ENCODE measurements around the gene RYR3.
"Not testable (repeated sequence)": the region's sequence is repeated elsewhere in the genome, so short reads cannot be mapped to it uniquely, and the experiment has no call there.

Gene RYR3

DNA sequence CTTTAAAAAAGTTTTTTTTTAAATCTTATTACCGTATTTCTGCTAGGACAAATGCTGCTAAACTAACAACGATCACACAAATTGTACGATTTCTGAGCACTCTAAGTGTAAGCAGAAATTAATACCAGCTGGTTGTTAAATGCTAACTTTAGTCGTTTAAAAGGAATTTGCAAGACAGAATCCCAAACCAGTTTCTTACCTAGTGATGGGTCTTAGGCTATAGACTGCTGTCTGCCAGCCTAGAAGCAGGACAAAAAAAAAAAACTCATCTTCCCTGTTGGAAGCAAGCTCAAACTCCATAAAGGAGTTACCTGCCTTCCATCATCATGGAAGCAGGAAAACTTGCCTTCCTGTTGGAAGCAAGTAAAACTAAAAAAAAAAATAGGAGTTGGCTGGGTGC, 287.6 kb downstream of the RYR3 start:
- not testable (repeated sequence) for DNase-seq

DNA sequence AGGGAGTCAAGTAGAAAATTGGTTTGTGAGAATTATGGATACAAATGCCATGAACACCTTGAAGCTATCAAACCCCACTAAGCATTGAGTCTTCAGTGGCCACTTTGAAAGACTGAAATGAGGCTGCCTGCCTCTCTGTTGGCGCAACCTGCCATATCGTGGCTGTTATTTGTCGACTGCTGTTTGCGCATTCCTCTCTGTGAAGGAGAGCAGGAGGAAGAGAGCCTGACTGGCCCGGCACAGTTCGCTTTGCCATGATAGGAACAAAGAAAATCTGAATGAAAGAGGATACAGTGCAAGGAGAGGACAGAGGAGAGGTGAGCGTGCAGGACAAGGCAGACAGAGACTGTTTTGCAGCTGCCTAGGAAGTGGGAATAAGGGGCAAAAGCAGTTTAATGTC, 289.4 kb downstream of the RYR3 start:
- no peak for DNase-seq

DNA sequence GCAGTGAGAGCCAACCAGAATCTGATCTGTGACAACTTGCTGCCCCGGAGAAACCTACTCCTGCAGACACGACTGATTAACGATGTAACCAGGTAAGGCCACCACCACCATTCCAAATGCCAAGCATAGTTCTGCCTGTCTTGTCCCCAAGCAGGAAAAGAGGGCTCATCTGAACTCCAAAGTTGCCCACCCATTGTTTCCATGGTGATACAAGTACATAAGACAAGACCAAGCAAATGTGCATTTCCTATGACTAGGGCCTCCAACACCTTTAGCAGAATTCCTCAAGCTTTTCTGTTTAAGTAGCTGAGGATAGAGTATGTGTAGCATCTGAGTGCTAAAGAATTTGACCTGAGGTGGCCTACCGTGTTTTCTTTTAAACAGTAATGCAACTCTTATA, 290.7 kb downstream of the RYR3 start:
- DNase-seq = no peak

DNA sequence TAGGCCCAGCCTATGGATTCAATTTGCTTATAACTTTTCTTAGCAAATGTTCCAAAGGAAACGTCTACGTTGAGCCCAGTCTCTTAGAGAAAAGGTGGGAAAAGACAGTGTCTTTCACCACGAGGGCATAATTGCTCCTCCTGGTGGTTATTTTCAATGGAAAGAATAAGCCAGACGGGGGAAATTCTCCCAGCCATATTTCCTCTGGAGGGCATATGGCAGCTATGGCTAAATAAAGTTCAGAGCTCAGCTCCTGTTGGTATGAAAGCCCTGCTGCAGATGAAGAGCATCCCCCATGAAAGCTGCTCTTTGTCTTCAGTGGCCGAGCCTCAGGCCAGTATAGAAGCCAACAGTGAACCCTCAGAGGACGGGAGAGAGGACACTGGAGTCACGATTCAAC, 297.9 kb downstream of the RYR3 start:
- DNase-seq = no peak

DNA sequence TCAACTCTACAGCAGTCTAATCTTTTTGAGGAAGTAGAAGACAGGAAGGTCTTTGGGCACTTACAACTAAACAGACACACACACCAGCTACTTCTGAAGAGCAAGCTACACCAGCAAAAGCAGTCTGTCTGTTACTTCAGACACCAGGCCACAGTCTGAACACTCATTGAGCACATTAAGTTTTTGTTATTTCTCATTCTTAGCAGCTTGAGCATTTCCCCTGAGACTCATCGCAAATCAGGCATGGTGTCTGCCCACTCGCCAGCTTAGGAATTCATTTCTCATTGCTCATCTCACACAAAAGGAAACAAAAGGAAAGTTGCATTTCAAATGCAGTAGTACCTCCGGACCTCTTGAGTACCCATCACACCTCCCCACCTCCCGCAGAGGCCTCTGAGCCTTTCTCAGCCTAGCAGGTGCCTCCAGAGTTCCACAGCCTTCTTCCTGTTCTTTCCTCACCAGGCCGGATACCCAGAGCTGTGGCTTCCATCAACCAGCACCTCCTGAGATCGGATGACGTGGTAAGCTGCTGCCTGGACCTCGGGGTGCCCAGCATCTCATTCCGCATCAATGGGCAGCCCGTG, 302.0 kb downstream of the RYR3 start:
- no peak for DNase-seq

DNA sequence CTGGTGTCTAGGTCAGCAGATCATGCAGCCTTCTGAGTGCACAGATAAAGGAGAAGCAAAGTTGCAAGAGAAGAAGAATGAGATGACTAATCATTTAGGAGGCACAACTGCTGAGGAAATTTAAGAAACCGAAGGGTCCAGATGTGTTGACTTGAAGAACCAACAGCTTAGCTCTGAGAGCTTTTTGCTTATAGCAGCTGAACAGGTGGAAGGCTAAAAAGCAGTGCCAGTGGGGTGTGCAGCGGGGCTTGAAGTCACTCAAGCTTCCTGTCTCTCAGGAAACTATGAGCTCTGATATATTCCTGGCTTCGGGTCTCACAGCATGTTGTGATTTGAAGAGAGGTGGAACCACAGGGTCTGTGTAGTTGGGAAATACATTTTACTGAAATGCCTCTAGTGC, 305.7 kb downstream of the RYR3 start:
- no peak for DNase-seq

DNA sequence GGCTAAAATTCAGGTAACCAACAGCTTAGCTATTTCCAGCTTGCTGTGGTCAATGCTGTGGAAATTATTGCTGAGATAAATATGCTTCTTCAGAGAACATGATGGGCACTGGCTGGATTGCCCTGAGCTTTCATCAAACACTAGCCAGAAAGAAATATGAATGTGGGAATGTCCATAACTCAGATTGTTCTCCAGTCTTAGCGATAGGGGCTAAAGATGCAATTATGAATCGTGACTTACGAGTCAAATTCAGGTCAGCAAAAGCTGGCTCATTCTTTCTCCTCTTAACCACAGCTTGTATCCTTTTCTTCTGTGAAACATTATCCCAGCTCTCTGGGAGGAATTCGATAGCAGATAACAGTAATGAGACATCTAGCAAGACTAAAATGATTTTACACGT, 307.6 kb downstream of the RYR3 start:
- no peak for DNase-seq

- DNase-seq = no peak
These were observed 310.4 kb downstream of the RYR3 start for GRCh38 chr15:33621141-33621540.

GRCh38 chr15:33623010-33623409, 312.2 kb downstream of the RYR3 start:
- no peak for DNase-seq

- DNase-seq = no peak
These were observed 313.7 kb downstream of the RYR3 start for GRCh38 chr15:33624439-33624838.

DNA sequence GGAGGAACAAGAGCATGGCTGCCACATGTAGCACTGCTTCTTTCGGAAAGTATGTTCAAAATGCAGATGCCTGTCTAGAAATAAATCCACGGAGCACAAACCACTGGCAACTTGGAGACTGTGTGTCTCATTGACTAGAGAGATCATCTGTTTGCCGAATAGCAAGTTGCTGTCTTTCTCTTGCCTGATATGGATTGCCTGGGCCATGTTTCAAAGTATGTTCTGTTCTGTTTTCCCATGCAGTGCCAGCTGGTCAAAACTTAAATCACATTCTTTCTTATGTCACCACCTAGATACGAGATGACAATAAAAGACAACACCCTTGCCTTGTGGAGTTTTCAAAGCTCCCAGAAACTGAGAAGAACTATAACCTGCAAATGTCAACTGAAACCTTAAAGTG, 318.9 kb downstream of the RYR3 start:
- DNase-seq = no peak

- DNase-seq = no peak
These were observed 325.5 kb downstream of the RYR3 start for GRCh38 chr15:33636234-33636633.

GRCh38 chr15:33636958-33637357, 326.2 kb downstream of the RYR3 start:
- DNase-seq = no peak

- no peak for DNase-seq
These were observed 327.7 kb downstream of the RYR3 start for GRCh38 chr15:33638453-33638852.

DNA sequence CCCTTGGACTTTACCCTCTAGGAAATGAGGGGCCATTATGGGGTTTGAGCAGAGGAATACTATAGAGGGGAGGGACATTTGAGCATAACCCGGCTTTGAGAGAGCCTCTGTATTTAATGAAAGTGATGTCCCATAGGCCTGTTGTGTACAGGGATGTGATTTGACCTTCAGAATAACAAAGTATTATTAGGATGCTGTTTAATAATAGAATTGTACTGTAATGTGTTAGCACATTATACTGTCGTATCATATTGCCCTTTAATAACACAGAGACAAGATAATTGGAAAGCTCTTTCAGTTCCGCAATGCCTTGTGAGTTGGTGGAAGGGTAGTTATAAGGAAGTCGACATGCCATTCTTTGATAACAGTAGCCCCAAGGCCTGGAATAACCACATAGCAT, 328.3 kb downstream of the RYR3 start:
- no peak for DNase-seq

DNA sequence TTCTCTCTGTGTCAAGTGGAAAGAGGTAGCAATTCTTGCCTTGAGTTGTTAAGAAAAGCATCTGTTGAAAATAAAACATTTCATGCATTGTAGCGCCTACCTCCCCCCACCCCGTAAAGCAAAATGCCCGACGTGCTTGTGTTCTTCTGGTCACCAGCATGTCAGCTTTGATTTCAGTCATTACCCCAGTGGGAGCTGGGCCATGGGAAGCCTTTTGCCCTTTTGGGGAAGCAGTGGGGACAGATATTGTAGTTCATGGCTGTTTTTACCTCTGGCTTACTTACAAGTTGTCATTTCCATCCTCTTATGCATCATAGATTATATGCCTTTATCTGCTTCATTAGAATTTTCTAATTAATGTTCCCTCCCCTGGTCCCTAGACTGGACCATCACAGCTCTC, 328.7 kb downstream of the RYR3 start:
- no peak for DNase-seq

- no peak for DNase-seq
These were observed 329.2 kb downstream of the RYR3 start for GRCh38 chr15:33639978-33640377.

DNA sequence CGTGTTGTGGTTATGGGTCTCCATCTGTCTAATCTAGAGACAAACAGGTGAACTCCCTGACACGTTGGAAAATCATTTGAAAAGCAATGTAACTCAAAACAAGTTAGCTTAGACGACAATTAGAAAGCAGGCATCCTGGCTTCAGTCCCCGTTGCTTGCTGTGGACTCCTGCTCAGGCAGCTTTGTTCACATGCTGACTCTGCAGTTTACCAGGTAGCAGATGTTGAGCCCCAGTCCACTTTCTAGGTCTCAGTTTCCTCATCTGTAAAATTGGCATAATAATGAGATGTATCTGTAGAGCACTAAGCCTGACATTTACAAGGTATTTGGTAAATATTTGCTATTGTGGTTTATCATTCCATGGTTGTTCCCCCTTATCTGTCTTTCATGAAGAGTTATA, 330.3 kb downstream of the RYR3 start:
- DNase-seq = no peak

GRCh38 chr15:33644304-33644703, 333.5 kb downstream of the RYR3 start:
- DNase-seq = no peak

GRCh38 chr15:33646744-33647143, 336.0 kb downstream of the RYR3 start:
- no peak for DNase-seq

DNA sequence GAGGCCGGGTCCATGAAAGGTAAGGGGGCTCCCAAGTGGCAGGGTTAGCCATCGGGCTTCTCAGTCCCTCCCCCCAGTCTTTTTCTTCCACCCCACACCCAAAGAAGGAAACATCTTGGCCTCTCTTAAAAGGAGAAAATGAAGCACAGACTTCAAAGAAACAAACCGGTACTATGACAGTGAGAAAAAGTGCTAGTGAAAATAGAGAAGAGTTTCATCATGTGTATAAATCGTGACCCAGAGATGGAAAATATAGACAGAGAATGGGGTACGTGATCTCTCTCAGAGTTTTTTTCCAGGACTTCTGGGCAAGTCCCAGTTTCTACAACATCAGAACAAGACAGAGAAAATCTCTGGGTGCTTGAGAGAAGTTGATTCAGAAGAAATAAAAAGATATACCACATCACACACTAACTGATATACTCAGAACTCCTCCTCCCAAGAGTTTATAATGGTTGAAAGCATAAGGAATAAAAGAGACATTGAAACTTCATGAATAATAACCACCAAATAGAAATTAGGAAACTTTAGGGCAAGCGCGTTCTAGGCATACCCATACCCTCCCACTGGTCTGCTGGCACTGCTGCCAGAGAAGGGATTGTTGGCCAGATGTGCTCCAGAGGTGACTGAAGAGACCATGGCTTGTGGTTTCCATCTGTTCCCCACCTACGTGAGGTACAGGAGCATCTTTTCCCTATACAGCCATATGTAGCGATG, 338.6 kb downstream of the RYR3 start:
- DNase-seq = no peak

DNA sequence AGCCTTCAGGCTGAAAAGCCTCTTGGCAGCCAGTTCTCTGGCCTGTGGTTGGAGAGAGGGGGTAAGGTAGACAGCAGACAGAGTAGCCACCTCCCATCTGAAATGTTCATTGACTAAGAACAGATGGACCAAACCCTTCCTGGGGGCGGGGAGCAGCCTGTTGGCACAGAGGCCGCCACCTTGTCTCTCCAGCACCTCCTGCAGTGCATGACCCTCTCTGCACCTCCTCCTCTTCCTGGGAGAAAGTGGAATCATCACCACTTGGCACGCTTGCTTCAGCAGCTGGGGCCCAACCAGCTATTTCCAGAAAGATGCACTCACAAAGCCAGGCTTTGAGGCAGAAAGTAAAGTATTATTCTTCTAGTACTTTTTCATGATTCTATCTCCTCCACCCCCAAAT, 344.1 kb downstream of the RYR3 start:
- no peak for DNase-seq

GRCh38 chr15:33655488-33655887, 344.7 kb downstream of the RYR3 start:
- no peak for DNase-seq

DNA sequence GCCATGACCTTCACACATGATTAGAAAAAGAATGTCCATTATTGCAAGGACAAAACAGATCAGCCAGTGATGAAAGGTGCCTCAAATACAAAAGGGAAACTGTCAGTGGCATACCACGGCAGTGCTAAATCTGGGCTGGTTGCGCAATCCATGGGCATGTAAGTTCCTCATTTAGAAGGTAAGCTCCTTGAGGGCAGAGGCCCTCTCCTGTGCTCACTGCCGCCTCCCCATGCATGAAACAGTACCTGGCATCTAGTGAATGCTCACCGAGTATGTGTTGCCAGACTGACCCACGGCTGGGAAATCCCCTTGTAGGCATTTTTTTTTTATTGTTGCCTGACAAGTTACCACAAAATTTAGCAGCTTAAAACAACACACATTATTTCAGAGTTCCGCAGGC, 345.4 kb downstream of the RYR3 start:
- DNase-seq = no peak

DNA sequence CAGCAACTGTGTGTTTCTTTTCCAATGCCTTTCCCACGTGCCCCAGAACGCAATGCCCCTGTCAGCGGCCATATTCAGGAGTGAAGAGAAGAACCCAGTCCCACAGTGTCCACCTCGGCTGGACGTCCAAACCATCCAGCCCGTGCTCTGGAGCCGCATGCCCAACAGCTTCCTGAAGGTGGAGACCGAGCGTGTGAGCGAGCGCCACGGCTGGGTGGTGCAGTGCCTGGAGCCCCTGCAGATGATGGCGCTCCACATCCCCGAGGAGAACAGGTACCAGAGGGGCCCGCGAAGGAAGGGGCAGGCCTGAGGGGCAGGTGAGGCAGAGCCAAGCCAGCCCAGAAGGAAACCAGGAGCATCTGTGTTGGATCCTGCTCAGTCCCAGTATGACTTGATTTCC, 349.4 kb downstream of the RYR3 start:
- no peak for DNase-seq
